Activated CD4-positive, alpha-beta T cell treated with anti-CD3 and anti-CD28 coated beads, Interleukin-2, amount 10 ng/mL, durations not matched to agents 24 days and 14 days (primary cell): ENCODE measurements around the gene GPR149. TPM values are rescaled to one million over a fixed set of nuclear protein-coding genes. Genes with fewer than 3 reads are reported as not detected.

Experiments
- DNase-seq: peaks from one replicate; pipeline ENCODE4 v3.0.0; 2022
- H3K27ac Mint-ChIP-seq: one replicate; pipeline ENCODE4 v1.8.0; 2022; ENCODE audit warnings: mild to moderate bottlenecking, mixed read lengths
- H3K27me3 Mint-ChIP-seq: one replicate; pipeline ENCODE4 v1.8.0; 2022; ENCODE audit warnings: mixed read lengths
- H3K36me3 Mint-ChIP-seq: one replicate; pipeline ENCODE4 v1.8.0; 2022; ENCODE audit warnings: low read depth, mild to moderate bottlenecking, mixed read lengths
- H3K4me1 Mint-ChIP-seq: one replicate; pipeline ENCODE4 v1.8.0; 2021; ENCODE audit warnings: mixed read lengths
- H3K4me3 Mint-ChIP-seq: one replicate; pipeline ENCODE4 v1.8.0; 2022; ENCODE audit warnings: mild to moderate bottlenecking, moderate library complexity, mixed read lengths
- H3K9me3 Mint-ChIP-seq: one replicate; pipeline ENCODE4 v1.8.0; 2021; ENCODE audit warnings: mixed read lengths
- intact Hi-C: fragments of 100-400 bp; cut with micrococcal nuclease; formaldehyde crosslinking; loops from one replicate; pipeline ENCODE4 v1.15.1; 2023
- total RNA-seq: library from RNA; stranded (reverse); gene quantifications from 2 replicates; pipeline ENCODE4 v1.2.3, GENCODE V29; 2022

Gene GPR149
- total RNA-seq, 1 donor from 2014 or later, result not detected

DNA sequence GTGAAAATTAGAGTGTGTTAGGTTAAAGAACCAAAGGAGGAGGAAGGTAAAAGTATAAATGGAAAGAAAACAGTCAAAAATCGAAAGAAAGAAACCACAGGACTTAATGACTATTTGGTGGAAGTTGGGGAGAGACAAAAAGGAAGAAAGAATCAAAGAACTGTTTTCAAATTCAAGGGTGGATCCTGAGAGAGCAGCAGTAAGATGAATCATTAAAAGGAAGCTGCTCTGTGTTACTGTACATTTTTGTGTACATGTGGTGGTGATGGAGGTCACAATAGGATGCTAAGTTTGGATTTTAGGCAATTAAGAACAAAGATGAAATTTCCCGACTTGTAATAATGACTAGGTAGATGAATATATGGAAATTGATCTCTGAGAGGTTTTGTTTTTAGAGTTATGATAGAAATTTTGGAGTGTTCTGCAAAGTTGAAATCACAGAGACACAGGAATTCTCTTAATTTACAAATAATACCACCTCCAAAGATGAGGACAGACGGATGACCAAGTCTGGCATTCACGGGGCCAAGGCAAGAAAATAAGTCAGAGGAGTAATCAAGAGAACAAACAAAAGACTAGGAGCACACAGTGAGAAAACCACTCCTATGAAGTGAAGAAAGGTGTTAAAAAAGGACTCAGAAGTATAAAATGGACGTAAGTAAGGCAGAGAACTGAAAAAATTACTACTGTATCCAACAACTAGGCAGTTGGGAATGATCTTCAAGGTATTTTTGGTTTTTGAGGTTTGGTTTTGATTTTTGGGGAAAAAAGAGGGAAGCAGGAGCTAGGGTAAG lies 112.8 kb downstream of the GPR149 start:
- Mint-ChIP-seq H3K9me3 (peaks cover 4% of the 10 kb centered on the region), H3K27ac (peak overlapping the region; percentile 39), H3K4me1 (peaks cover 30% of the 10 kb centered on the region), H3K36me3 (peaks cover 46% of the 10 kb centered on the region), H3K27me3 (no peaks in the 10 kb centered on the region), H3K4me3 (peak overlapping the region; percentile 20)
- DNase-seq, result no peak
- intact Hi-C loops, result no loop called here

DNA sequence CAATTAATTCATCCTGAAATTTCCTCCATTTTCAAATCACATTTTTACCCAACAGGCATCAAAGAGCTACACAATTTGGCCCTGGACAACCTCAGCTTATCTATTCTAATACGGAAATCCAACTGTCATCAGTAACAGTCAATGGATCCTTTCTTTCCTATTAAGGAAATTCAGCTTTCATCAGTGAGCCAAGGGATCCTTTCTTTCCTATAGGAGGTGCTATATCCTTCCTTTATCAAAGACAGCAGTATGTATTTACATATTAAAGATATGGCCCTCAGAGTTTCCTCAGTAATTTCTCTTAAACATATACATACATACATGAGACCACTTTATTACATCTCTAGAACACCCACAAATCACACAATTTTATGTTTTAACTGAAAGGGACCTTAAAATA lies 115.8 kb downstream of the GPR149 start:
- Mint-ChIP-seq H3K27ac (no peak overlapping the region), H3K4me3 (no peak overlapping the region), H3K4me1 (peaks cover 23% of the 10 kb centered on the region), H3K27me3 (no peaks in the 10 kb centered on the region), H3K9me3 (peaks cover 4% of the 10 kb centered on the region), H3K36me3 (peaks cover 51% of the 10 kb centered on the region)
- intact Hi-C loops, result no loop called here
- DNase-seq, result no peak

DNA sequence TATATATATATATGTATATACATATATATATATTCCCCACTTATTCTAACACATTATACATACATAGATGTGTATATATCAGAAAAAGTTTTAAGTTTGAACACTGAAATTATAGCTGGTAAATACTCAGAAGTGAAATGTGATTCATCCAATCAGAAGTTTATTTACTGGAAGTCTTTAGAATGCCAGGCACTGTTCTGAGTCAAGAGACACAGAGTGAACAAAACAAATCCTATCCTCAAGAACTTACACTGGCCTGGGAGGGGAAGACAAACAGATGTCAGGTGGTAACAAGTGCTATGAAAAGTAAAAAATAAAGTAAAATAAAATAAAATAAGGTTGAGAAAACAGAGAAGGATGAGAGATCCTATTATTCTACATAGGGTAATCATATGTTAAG lies 119.2 kb downstream of the GPR149 start:
- intact Hi-C loops, result no loop called here
- Mint-ChIP-seq H3K4me3 (no peak overlapping the region), H3K27me3 (no peaks in the 10 kb centered on the region), H3K9me3 (peaks cover 4% of the 10 kb centered on the region), H3K36me3 (peaks cover 67% of the 10 kb centered on the region), H3K4me1 (peaks cover 12% of the 10 kb centered on the region), H3K27ac (no peak overlapping the region)
- no peak for DNase-seq

DNA sequence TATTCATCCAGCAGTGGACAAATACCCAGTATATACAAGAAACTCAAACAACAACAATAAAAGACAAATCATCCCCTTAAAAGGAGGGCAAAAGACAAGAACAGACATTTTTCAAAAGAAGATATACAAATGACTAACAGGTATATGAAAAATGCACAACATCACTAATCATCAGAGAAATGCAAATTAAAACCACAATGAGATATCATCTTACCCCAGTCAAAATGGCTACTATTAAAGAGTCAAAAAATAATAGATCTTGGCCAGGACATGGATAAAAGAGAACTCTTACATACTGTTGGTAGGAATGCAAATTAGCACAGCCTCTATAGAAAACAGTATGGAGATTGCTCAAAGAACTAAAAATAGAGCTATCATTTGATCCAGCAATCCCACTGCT lies 122.6 kb downstream of the GPR149 start:
- no peaks in the 10 kb centered on the region for H3K27me3 Mint-ChIP-seq
- no peak overlapping the region for H3K4me3 Mint-ChIP-seq
- H3K36me3 Mint-ChIP-seq, result peaks cover 60% of the 10 kb centered on the region
- H3K4me1 Mint-ChIP-seq, result peaks cover 12% of the 10 kb centered on the region
- intact Hi-C loops, result loop anchor here (2.0 kb wide), 1 partner anchor 15 kb away; no protein-coding TSS in a partner anchor
- DNase-seq, result no peak
- H3K9me3 Mint-ChIP-seq, result no peaks in the 10 kb centered on the region
- peak overlapping the region; percentile 40 for H3K27ac Mint-ChIP-seq

DNA sequence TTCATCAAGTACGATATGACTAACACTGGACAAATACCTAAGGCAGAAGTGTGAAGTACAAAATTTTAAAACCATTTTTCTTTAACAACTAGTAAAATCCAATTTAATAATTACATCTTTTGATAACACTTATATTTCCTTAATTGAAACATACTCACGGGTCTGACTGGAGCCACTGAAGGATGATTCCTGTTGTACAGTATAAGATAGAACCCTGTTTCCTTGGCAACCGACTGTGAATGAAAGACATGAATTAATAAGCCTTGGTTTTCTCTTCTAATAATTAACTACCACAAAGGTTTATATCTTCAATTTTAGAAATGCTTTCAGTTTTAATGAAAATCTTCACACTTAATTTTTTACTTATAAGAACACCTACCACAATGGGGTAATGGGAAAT lies 125.1 kb downstream of the GPR149 start:
- peaks cover 12% of the 10 kb centered on the region for H3K4me1 Mint-ChIP-seq
- intact Hi-C loops, result no loop called here
- no peaks in the 10 kb centered on the region for H3K9me3 Mint-ChIP-seq
- no peak overlapping the region for H3K27ac Mint-ChIP-seq
- no peak for DNase-seq
- H3K36me3 Mint-ChIP-seq, result peaks cover 70% of the 10 kb centered on the region
- H3K4me3 Mint-ChIP-seq, result no peak overlapping the region
- no peaks in the 10 kb centered on the region for H3K27me3 Mint-ChIP-seq

DNA sequence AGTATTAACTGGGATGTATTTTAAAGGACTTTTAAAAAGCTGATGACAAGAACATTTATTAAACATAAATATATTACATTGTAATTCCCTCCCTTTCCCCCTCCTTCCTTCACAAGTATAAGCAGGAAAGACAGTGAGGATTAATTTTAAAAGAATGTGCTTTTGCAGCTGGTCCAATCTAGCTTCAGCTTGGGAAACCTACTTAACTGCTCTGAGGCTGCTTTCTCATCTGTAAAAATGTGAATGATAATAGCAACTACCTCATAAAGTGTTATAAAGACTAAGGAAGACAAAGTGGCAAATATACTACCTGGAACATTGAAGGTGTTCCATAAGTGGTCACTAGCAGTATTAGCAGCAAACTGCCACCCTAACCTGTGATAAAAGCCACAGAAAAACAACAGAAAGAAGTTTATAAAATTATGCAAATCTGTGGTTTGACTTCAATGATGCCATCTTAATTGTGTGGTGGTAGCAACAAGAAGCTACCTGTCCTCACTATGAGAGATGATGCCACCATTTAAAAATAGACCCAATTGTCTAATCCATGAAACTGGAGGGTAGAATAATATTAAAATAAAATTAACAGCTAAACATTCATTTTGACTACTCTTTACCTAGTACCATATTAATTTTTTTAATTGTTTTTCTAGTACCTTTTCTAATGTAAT lies 125.7 kb downstream of the GPR149 start:
- H3K27me3 Mint-ChIP-seq, result no peaks in the 10 kb centered on the region
- H3K27ac Mint-ChIP-seq, result no peak overlapping the region
- no peak for DNase-seq
- no peaks in the 10 kb centered on the region for H3K9me3 Mint-ChIP-seq
- peaks cover 12% of the 10 kb centered on the region for H3K4me1 Mint-ChIP-seq
- peaks cover 69% of the 10 kb centered on the region for H3K36me3 Mint-ChIP-seq
- intact Hi-C loops, result no loop called here
- H3K4me3 Mint-ChIP-seq, result no peak overlapping the region

DNA sequence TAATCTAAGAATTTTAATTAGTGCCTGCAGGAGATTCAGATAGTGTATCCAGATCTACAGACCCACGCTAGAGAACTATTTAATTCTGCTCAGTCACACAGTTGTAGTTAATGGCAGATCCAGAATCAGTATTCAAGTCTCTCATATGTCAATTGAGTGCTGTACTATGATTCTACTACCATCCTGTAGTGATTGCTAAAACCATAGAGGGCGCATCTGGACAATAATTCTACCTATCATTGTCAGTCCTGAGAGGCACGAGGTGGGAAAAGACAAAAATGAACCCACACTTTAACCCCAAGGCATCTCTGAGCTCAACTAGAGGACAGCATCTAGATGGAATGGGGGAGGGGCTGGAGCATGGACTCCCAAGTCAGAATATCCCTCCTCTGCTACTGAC lies 128.4 kb downstream of the GPR149 start:
- Mint-ChIP-seq H3K4me1 (peaks cover 4% of the 10 kb centered on the region), H3K36me3 (peaks cover 61% of the 10 kb centered on the region), H3K9me3 (no peaks in the 10 kb centered on the region), H3K27me3 (no peaks in the 10 kb centered on the region), H3K27ac (no peak overlapping the region), H3K4me3 (no peak overlapping the region)
- DNase-seq, result no peak
- intact Hi-C loops, result no loop called here

DNA sequence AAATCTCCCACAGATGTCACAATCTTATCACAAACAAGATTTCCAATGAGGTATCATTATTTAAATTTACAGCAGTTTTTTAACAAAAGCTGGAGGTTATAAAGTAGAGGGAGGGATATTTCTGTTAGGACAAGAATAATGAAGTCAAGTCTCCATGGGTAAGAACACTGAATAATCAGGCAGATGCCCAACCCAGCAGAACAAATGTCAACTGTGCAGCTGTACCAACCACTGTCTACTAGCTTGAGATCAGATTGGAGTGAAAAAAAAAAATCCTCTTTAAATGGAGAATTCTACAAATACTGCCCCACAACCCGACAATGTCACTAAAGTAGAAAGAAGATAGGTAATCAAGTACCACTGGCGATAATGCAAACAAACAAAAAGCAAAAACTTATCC lies 136.0 kb downstream of the GPR149 start:
- no peaks in the 10 kb centered on the region for H3K9me3 Mint-ChIP-seq
- H3K36me3 Mint-ChIP-seq, result peaks cover 51% of the 10 kb centered on the region
- H3K4me3 Mint-ChIP-seq, result no peak overlapping the region
- DNase-seq, result no peak
- H3K4me1 Mint-ChIP-seq, result peaks cover 1% of the 10 kb centered on the region
- peak overlapping the region; percentile 11 for H3K27ac Mint-ChIP-seq
- intact Hi-C loops, result no loop called here
- no peaks in the 10 kb centered on the region for H3K27me3 Mint-ChIP-seq

DNA sequence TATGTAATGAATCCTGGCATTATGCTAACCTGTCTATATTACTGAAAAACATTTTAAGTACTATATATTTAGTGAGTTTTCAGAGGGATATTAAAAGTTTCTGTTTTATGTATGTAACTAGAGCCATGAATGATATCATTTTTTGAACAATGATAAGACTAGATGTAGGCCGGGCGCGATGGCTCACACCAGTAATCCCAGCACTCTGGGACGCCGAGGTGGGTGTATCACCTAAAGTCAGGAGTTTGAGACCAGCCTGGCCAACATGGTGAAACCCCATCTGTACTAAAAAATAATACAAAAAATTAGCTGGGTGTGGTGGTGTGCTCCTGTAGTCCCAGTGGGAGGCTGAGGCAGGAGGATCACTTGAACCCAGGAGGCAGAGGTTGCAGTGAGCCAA lies 139.8 kb downstream of the GPR149 start:
- Mint-ChIP-seq H3K4me1 (no peaks in the 10 kb centered on the region), H3K36me3 (peaks cover 54% of the 10 kb centered on the region), H3K9me3 (no peaks in the 10 kb centered on the region), H3K27ac (no peak overlapping the region), H3K4me3 (no peak overlapping the region), H3K27me3 (no peaks in the 10 kb centered on the region)
- no peak for DNase-seq
- intact Hi-C loops, result no loop called here

Other genes with a start within 250 kb of the GPR149 start
- gene DHX36, start 105.7 kb downstream of the GPR149 start, total RNA-seq, result 92.5 and 93.3 TPM in 2 replicates